ENCODE data around the gene CHRNB1.

The CHRNB1 gene

GRCh38 chr17:7415784-7416183 is 29.1 kb upstream of the CHRNB1 start:
- no peak for DNase-seq (ENCODE audit: low read depth)

GRCh38 chr17:7416323-7416722 is 28.5 kb upstream of the CHRNB1 start:
- DNase-seq (ENCODE audit: low read depth), result no peak

- DNase-seq (ENCODE audit: low read depth), result no peak
Measured at GRCh38 chr17:7417056-7417655, 27.7 kb upstream of the CHRNB1 start.

DNA sequence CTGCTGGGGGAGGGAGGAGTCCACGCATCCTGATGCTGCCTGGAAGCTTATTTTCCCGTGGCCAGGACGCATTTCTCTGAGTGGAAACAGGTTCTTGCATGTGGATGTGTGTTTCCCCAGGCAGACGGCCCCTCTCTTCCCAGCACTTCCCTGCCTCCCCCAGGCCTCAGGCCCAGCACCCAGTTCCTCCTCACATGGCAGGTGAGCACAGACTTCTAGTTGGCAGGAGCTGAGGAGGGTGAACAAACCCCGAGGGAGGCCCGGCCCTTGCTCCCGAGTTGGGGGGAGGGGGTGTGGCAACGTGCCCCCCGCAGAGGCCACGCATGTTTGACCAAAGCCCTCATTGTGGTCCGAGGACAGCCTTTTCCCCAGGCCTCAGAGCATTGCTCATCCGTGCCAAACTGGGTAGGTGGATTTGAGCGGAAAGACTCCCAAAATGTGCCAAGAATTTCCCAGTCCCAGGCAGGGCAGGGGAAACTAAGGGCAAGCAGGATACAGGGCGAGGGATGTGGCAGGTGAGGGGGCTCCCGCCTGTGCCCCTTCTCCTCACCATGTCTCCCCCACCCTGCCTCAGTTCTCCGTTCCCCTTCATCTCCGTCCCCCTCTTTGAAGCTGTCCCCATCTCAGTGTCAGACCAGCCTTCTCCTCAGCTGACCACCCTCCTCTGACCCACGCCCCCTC is 26.2 kb upstream of the CHRNB1 start:
- DNase-seq (ENCODE audit: low read depth), result no peak

- no peak for DNase-seq (ENCODE audit: low read depth)
Measured at GRCh38 chr17:7419819-7420610, 24.8 kb upstream of the CHRNB1 start, which contains the start of gene SPEM1. SPEM1 (plus strand) TSS chr17:7420324; CDS start chr17:7420385, 61 bp downstream.

DNA sequence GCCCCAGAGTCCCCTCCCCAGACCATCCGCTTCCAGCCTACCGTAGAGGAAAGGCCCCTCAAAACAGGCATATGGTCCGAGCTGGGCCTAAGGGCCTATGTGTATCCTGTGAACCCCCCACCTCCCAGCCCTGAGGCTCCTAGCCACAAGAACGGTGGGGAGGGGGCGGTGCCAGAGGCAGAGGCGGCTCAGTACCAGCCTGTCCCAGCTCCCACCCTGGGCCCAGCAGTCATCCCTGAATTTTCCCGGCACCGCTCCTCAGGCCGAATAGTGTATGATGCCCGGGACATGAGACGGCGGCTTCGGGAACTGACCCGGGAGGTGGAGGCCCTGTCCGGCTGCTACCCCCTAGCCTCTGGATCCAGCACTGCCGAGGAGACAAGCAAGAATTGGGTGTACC is 23.7 kb upstream of the CHRNB1 start:
- DNase-seq (ENCODE audit: low read depth), result no peak

DNA sequence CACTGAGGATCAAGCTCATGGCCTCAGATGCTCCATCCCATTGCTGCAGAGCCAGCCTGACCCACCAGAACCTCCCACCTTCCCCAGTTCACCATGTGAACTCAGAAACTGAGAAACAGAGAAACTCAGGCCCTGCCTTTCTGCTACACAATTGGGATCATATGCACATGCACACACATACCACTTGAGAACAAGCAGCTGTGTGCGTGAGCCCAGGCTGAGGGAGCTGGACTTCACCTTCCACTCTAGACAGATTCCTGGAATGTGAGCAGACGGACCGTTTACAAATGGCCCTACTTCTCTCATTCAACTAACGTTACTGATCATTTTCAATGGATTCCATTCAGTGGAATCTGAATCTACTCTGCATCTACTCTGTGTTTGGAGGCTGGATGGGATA is 21.2 kb upstream of the CHRNB1 start:
- no peak for DNase-seq (ENCODE audit: low read depth)

- no peak for DNase-seq (ENCODE audit: low read depth)
Measured at GRCh38 chr17:7425316-7425715, 19.5 kb upstream of the CHRNB1 start, which contains the start of gene SPEM2. SPEM2 (plus strand) TSS chr17:7425616; CDS start chr17:7425689, 73 bp downstream.

DNA sequence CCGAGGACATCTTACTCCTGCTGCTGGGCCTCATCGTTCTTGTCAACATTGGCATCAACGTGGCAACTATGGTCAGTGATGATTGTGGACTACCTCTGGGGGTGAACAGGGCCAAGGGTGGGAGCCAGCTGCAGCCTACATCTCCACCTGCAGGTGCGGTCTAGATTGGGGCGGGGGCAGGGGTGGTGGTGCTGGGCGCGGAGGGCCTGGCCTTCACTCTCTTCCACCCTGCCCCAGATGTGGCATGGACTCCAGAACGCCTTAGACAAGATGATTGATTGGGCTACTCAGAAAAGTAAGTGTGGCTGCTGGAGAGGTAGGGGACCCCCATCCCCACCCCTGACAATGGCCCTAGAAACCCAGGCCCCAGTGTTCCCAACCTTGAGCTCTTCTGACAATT is 19.1 kb upstream of the CHRNB1 start:
- no peak for DNase-seq (ENCODE audit: low read depth)

GRCh38 chr17:7426203-7426863 is 18.5 kb upstream of the CHRNB1 start:
- no peak for DNase-seq (ENCODE audit: low read depth)

DNA sequence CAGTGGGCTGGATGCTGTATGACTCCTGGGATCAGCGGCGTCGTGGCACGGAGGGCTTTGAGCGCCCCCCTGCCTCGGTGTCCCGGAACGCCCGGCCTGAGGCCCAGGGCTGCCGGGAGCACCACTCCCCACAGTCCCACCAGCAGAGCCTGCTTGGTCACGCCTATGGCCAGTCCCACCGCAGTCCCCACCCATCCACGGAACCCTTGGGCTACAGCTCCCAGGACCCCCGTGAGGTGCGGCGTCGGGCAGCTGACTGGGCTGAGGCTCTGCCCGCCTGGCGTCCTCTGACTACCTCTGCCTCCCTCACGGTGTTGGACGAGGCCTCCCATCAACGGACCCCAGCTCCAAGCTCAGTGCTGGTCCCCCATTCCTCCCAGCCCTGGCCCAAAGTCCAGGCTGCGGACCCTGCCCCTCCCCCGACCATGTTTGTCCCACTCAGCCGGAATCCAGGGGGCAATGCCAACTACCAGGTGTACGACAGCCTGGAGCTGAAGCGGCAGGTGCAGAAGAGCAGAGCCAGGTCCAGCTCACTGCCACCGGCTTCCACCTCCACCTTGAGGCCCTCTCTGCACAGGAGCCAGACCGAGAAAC is 17.9 kb upstream of the CHRNB1 start:
- DNase-seq (ENCODE audit: low read depth), result no peak

GRCh38 chr17:7427549-7427948 is 17.3 kb upstream of the CHRNB1 start:
- no peak for DNase-seq (ENCODE audit: low read depth)

DNA sequence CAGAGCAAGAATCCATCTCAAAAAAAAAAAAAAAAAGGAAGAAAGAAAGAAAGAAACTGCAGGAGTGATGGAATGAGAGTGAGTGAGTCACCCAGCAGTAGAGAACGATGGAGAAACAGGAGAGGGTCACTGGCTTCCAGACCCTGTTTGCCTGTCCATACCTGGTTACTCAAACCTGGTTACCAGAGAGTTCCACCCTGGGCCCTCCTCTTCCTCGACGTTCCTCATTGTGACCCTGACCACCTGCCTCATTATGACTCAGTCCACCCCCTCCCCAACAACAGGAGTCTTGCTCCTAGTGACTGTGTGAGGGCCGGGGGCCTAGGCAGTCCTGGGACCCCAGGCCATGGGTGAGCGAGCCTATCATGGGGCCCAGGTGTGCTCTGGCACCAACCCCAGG is 16.3 kb upstream of the CHRNB1 start, which contains the start of gene SPEM3:
Gene SPEM3, plus strand, starts transcription at position 301 of the 400 bp plus-strand sequence. Its CDS starts 46 bp downstream, at position 347.
- no peak for DNase-seq (ENCODE audit: low read depth)

- DNase-seq (ENCODE audit: low read depth), result no peak
Measured at GRCh38 chr17:7429722-7430121, 15.1 kb upstream of the CHRNB1 start.

GRCh38 chr17:7431231-7431630 is 13.6 kb upstream of the CHRNB1 start:
- no peak for DNase-seq (ENCODE audit: low read depth)

DNA sequence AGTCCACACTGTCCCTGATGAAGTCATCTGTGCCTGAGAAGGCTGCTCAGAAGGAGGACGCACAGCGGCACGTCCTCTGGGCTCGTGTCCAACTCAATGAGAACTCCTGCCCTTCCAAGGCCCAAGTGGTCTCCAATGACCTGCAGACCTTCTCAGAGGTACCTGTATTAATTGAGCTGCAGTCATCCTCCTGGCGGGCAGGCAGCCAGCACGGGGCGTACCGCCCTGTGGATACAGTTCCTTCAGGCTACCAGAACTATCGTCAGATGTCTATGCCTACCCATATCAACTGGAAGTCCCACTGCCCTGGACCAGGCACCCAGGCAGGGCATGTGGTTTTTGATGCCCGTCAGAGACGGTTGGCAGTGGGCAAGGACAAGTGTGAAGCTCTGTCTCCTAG is 12.6 kb upstream of the CHRNB1 start:
- no peak for DNase-seq (ENCODE audit: low read depth)

DNA sequence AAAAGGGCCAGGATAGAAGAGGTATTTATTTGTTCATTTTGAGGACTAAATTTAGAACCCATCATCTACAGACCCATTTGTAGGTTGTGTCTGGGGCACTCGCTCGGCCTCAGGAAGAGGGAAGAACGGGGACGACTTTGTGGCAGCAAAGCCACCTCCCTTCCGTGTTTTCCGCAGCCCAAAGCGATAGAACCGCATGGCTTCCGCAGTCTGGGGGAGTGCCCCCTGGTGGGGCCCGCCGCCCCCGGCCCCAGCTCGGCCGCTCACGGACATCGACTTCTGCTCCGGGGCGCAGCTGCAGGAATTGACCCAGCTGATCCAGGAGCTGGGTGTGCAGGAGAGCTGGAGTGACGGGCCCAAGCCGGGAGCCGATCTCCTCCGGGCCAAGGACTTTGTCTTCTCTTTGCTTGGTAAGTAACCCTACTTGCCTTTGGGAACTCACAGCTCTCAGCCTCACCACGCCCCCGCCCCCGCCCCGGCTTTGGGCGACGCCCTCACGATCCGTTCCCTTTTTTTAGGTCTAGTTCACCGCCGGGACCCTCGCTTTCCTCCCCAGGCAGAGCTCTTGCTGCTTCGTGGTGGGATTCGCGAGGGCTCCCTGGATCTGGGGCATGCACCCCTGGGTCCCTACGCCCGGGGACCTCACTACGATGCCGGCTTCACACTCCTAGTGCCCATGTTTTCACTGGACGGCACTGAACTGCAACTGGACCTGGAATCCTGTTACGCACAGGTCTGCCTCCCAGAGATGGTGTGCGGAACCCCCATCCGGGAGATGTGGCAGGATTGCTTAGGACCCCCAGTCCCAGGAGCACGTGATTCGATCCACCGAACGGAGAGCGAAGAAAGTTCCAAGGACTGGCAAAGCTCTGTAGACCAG is 8.9 kb upstream of the CHRNB1 start:
- DNase-seq (ENCODE audit: low read depth), result peak; percentile 42

DNA sequence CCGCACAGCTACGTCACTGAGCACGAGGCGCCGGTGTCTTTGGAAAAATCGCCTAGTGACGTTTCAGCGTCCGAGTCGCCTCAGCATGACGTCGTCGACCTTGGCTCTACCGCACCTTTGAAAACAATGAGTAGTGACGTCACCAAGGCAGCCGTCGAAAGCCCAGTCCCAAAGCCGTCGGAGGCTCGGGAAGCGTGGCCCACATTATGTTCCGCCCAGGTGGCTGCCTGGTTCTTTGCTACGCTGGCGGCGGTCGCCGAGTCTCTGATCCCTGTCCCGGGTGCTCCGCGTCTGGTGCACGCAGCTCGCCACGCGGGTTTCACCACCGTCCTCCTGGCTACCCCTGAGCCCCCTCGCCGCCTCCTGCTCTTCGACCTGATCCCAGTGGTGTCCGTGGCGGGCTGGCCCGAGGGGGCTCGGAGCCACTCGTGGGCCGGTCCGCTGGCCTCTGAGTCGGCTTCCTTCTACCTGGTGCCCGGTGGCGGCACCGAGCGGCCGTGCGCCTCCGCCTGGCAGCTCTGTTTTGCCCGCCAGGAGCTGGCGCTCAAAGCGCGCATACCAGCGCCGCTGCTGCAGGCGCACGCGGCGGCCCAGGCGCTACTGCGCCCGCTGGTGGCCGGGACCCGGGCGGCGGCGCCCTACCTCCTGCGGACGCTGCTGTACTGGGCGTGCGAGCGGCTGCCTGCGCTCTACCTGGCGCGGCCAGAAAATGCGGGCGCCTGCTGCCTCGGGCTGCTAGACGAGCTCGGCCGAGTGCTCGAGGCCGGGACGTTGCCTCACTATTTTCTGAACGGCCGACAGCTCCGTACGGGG is 8.1 kb upstream of the CHRNB1 start:
- DNase-seq (ENCODE audit: low read depth), result peak; percentile 71

DNA sequence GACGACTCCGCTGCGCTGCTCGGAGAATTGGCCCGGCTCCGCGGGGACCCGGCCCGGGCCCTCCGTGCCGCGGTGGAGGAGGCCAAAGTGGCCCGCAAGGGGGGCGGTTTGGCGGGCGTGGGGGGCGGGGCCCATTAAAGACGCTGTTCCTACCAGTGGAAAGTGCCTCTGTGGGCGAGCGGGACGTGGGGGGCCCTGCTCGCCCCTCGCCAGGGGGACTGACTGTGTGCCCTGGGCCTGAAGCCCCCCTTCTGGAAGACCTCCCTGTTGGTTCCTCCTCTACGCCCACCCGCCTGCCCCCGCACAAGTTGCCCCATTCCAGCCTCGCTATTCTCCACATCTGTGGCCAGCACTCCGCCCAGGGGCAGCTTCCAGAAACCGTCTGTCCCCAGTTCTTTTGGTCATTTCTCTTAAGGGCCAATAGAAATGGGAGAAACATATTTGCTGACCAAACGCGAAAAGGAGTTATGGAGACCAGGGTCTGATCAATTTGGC is 7.4 kb upstream of the CHRNB1 start:
- no peak for DNase-seq (ENCODE audit: low read depth)

Measured in activated T-helper 9 cell treated with anti-CD3 and anti-CD28 coated beads, Interleukin-2, amount 50 U/mL, for 16 hours (primary cell).